SH-SY5Y (cell line): Measurements from ENCODE around the gene SLC6A9.

ENCODE experiments used
- GATA2 ChIP-seq: IDR thresholded peaks from 2 replicates; pipeline ENCODE4 v1.6.1; 2011; ENCODE audit warnings: mild to moderate bottlenecking, low read depth, low read length
- GATA3 ChIP-seq: IDR thresholded peaks from 2 replicates; pipeline ENCODE4 v1.6.1; 2011; ENCODE audit warnings: low read depth, mild to moderate bottlenecking, low read length, moderate library complexity

- no peak for TF ChIP-seq GATA2
- TF ChIP-seq GATA3, result no peak
Measured at GRCh38 chr1:43976890-43977289, 54.4 kb downstream of the SLC6A9 start.
